IgD-negative memory B cell (primary cell): ENCODE measurements around the gene NFATC4. TPM values are rescaled to one million over a fixed set of nuclear protein-coding genes. Genes with fewer than 3 reads are reported as not detected.
"Not testable (repeated sequence)": the region's sequence is repeated elsewhere in the genome, so short reads cannot be mapped to it uniquely, and the experiment has no call there.

ENCODE experiments used
- H3K27ac Mint-ChIP-seq, 3 donors: one replicate each; pipeline ENCODE4 v1.8.0; 2020 to 2022; ENCODE audit warnings: mild to moderate bottlenecking in 3 of 3, mixed read lengths in 3 of 3, moderate library complexity in 1 of 3
- H3K27me3 Mint-ChIP-seq: one replicate; pipeline ENCODE4 v1.8.0; 2021; ENCODE audit warnings: mixed read lengths
- H3K36me3 Mint-ChIP-seq: one replicate; pipeline ENCODE4 v1.8.0; 2020; ENCODE audit warnings: mild to moderate bottlenecking, mixed read lengths
- H3K4me1 Mint-ChIP-seq, 3 donors: one replicate each; pipeline ENCODE4 v1.8.0; 2020 to 2022; ENCODE audit warnings: mixed read lengths in 3 of 3, mild to moderate bottlenecking in 1 of 3
- H3K4me3 Mint-ChIP-seq, 4 donors: one replicate each; pipeline ENCODE4 v1.8.0; 2020 to 2022; ENCODE audit warnings: mild to moderate bottlenecking in 4 of 4, mixed read lengths in 4 of 4, moderate library complexity in 3 of 4
- H3K9me3 Mint-ChIP-seq, 3 donors: one replicate each; pipeline ENCODE4 v1.8.0; 2020 to 2021; ENCODE audit warnings: mixed read lengths in 3 of 3, mild to moderate bottlenecking in 1 of 3
- polyA plus RNA-seq: library from polyadenylated mRNA; unstranded; fragments of 300-500 nt; fragmentation: Illumina TruSeq; gene quantifications from one replicate; pipeline ENCODE4 v1.2.3, GENCODE V29; 2021

NFATC4 gene
- polyA plus RNA-seq = 0.20 TPM

DNA sequence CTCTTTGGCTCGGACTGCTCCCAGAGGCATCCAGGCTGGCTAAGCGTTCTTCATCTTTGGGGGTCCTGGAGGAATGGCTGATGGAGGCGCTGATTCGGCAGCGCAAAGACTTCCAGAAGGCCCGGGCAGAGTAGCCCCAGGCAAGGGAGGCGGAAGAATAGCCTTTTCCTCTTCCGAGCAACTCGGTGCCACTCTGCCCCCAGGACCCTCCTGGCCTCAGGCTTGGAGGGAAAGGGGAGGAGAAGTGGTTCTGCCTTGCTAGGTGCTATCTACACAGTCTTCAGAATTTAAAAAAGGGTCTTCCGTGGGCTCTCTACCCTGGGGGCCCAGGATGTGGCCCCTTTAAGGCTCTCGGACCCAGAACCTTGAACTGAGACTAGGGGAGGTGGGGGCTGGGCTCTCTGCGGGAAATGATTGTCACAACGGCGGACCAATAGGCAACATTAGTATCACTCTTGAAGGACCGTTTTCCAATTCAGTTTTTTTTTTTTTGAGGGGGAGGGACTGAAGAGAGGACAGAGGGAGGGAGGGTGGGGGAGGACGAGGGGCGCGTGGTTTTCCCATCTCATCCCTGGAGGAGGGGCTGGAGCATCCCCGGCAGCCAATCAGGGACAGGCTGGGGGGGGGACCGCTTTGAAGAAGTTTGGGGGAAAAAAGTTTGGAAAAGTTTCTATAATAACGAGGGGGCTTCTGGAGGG is at the start of gene NFATC4:
NFATC4 (plus strand) TSS at position 671 of the 698 bp plus-strand sequence. CDS start 157 bp downstream, outside the sequence.
- H3K36me3 Mint-ChIP-seq = no peaks in the 10 kb centered on the region
- no peaks in the 10 kb centered on the region for H3K9me3 Mint-ChIP-seq
- peak within 1 kb of the TSS; percentile 78 to 99 (median 96) for H3K27ac Mint-ChIP-seq
- H3K4me1 Mint-ChIP-seq = peaks cover 21 to 23% (median 22%) of the 10 kb centered on the region in 3 donors
- peaks cover 16% of the 10 kb centered on the region for H3K27me3 Mint-ChIP-seq
- peak within 1 kb of the TSS; percentile 79 to 94 (median 92) for H3K4me3 Mint-ChIP-seq

GRCh38 chr14:24321212-24321975 is 46.6 kb upstream of the NFATC4 start:
- Mint-ChIP-seq H3K36me3 (no peaks in the 10 kb centered on the region), H3K9me3 (no peaks in the 10 kb centered on the region), H3K4me3 (no peak overlapping the region), H3K4me1 (peaks cover 0 to 2% (median 0%) of the 10 kb centered on the region in 3 donors), H3K27ac (no peak overlapping the region), H3K27me3 (no peaks in the 10 kb centered on the region)

DNA sequence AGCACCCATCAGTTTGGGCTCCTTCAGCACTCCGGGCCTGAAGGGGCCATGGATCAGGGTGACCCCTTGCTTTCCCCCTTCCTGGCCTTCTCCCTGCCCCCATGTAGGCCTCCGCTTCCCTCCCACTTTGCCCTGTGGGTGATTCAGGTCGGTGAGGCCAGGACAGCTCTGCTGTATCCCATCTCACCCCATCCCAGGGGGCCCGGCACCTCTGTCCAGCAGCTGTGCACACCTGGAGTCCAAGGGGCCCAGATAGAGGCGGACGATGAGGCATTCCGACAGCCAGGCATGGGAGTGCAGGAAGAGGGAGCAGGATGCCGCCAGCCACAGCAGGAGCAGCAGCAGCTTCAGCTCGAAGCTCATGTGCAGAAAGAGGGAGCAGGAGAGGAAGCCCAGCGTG is 45.3 kb upstream of the NFATC4 start:
- no peak overlapping the region for H3K4me3 Mint-ChIP-seq
- H3K4me1 Mint-ChIP-seq = peaks cover 0 to 4% (median 0%) of the 10 kb centered on the region in 3 donors
- H3K9me3 Mint-ChIP-seq = no peaks in the 10 kb centered on the region
- H3K27ac Mint-ChIP-seq = peak overlapping the region in 1 of 3 donors; percentile 74
- no peaks in the 10 kb centered on the region for H3K36me3 Mint-ChIP-seq
- H3K27me3 Mint-ChIP-seq = peaks cover 3% of the 10 kb centered on the region

GRCh38 chr14:24323341-24323740 is 44.6 kb upstream of the NFATC4 start:
- Mint-ChIP-seq H3K9me3 (no peaks in the 10 kb centered on the region), H3K36me3 (no peaks in the 10 kb centered on the region), H3K4me1 (peaks cover 0 to 4% (median 2%) of the 10 kb centered on the region in 3 donors), H3K27ac (no peak overlapping the region), H3K4me3 (no peak overlapping the region), H3K27me3 (peaks cover 3% of the 10 kb centered on the region)

- Mint-ChIP-seq H3K4me3 (no peak overlapping the region), H3K27ac (no peak overlapping the region), H3K27me3 (peaks cover 3% of the 10 kb centered on the region)
Measured at GRCh38 chr14:24324024-24324423, 44.0 kb upstream of the NFATC4 start.

GRCh38 chr14:24325041-24325530 is 42.9 kb upstream of the NFATC4 start:
- Mint-ChIP-seq H3K27ac (peak overlapping the region in 1 of 3 donors; percentile 7), H3K4me1 (peaks cover 0 to 4% (median 3%) of the 10 kb centered on the region in 3 donors), H3K4me3 (no peak overlapping the region), H3K9me3 (no peaks in the 10 kb centered on the region), H3K27me3 (peaks cover 3% of the 10 kb centered on the region), H3K36me3 (no peaks in the 10 kb centered on the region)

More at GRCh38 chr14:24324024-24324423, 44.0 kb upstream of the NFATC4 start:
- Mint-ChIP-seq H3K36me3 (no peaks in the 10 kb centered on the region), H3K9me3 (no peaks in the 10 kb centered on the region), H3K4me1 (peaks cover 0 to 4% (median 3%) of the 10 kb centered on the region in 3 donors)

DNA sequence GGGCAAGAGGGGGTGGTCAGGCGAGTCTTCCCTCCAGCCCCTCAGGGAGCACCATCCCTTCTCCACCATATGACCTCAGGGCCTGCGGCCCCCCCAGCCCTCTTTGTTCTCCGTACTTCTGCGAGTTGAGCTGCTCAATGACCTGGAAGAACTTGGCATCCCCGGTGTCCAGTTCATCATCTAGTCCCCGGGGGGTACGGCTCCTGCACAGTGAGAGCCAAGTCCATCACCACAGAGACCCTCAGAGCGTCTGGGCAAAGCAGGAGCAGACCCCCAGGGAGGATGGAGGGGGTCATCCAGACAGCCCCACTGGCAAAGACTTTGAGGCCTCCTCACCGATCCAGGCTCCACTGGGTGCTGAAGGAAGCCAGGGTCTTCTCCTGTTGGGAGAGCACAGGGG is 42.0 kb upstream of the NFATC4 start:
- Mint-ChIP-seq H3K27ac (peak overlapping the region in 1 of 3 donors; percentile 40), H3K36me3 (no peaks in the 10 kb centered on the region)

DNA sequence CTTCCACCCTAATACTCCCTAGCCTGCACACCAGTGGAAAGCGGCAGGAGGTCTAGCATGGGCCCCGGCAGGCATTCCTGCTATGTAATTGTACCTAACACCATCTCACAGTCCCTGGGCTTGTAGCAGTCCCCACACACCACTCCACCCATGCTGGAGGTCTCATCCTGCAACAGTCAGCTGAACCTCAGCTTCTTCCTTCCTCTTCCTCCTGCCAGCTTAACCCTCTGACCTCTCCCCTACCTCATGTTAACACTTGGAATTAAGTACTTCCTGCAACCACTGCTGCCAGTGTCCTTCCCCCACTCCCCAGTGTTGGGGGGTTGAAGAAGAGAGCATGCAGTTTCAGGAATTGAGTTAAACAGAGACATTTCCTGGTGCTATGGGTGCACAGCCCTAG is 40.7 kb upstream of the NFATC4 start:
- peaks cover 6% of the 10 kb centered on the region for H3K27me3 Mint-ChIP-seq
- H3K27ac Mint-ChIP-seq = peak overlapping the region in 1 of 3 donors; percentile 69
- no peak overlapping the region for H3K4me3 Mint-ChIP-seq
- no peaks in the 10 kb centered on the region for H3K9me3 Mint-ChIP-seq
- H3K36me3 Mint-ChIP-seq = no peaks in the 10 kb centered on the region
- H3K4me1 Mint-ChIP-seq = peaks cover 4 to 11% (median 9%) of the 10 kb centered on the region in 3 donors

More for the DNA sequence above, 42.0 kb upstream of the NFATC4 start:
- Mint-ChIP-seq H3K4me1 (peaks cover 0 to 8% (median 3%) of the 10 kb centered on the region in 3 donors), H3K9me3 (no peaks in the 10 kb centered on the region), H3K27me3 (peaks cover 3% of the 10 kb centered on the region), H3K4me3 (no peak overlapping the region)

DNA sequence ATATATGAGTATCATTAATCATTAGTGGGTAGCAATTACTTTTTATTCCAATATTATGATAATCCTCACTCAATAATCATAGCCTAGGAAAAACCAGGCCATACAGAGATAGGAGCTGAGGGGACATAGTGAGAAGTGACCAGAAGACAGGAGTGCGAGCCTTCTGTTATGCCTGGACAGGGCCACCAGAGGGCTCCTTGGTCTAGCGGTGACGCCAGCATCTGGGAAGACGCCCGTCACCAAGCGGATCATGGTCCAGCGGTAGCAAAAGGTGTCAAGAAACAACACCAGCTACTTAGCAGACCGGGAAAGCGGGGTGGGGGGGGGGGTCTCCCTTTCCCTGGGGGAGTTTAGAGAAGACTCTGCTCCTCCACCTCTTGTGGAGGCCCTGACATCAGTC is 40.1 kb upstream of the NFATC4 start:
- not testable (repeated sequence) for H3K36me3 Mint-ChIP-seq, H3K9me3 Mint-ChIP-seq, H3K27ac Mint-ChIP-seq
- peaks cover 12% of the 10 kb centered on the region for H3K27me3 Mint-ChIP-seq
- peak overlapping the region in 1 of 4 donors; percentile 32 for H3K4me3 Mint-ChIP-seq
- H3K4me1 Mint-ChIP-seq = peaks cover 6 to 15% (median 10%) of the 10 kb centered on the region in 3 donors

DNA sequence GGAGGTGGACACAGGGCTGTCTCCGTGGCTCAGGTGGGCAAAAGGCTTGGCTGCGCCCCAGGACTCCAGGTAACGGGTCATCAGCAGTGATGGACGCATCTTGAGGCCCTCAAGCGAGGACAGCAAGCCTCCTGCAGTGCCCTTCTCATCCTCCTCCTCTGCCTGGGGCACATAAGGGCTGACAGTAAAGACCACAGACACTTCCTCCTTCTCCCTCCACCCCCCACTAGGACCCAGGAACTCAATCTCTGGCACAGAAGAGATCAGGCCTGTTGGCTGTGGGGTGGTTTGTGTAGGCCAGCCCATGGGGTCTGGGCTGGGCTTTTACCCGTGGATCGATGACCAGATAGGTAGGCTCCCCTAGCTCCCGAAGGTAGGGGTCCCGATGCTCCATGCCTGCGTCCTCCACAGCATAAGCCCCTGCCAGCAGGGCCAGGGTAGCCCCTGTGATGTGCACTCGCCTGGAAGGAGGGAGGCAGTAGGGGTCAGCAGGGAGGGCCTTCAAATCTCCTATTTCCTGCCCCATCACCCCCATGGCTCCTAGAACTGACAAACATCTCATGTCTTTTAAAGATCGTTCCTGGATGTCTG is 38.8 kb upstream of the NFATC4 start:
- peaks cover 23% of the 10 kb centered on the region for H3K27me3 Mint-ChIP-seq
- no peaks in the 10 kb centered on the region for H3K9me3 Mint-ChIP-seq
- H3K27ac Mint-ChIP-seq = no peak overlapping the region
- peaks cover 6 to 17% (median 13%) of the 10 kb centered on the region in 3 donors for H3K4me1 Mint-ChIP-seq
- H3K36me3 Mint-ChIP-seq = no peaks in the 10 kb centered on the region
- peak overlapping the region in 1 of 4 donors; percentile 63 for H3K4me3 Mint-ChIP-seq

- Mint-ChIP-seq H3K36me3 (no peaks in the 10 kb centered on the region), H3K4me3 (peak overlapping the region in 3 of 4 donors; percentile 51 to 63 (median 58)), H3K27me3 (peaks cover 26% of the 10 kb centered on the region), H3K9me3 (no peaks in the 10 kb centered on the region), H3K4me1 (peaks cover 6 to 17% (median 15%) of the 10 kb centered on the region in 3 donors), H3K27ac (peak overlapping the region in 1 of 3 donors; percentile 58)
Measured at GRCh38 chr14:24329736-24330135, 38.2 kb upstream of the NFATC4 start.

- Mint-ChIP-seq H3K27ac (peak overlapping the region in 2 of 3 donors; percentile 54 to 58), H3K4me1 (peaks cover 6 to 19% (median 17%) of the 10 kb centered on the region in 3 donors), H3K36me3 (peaks cover 4% of the 10 kb centered on the region), H3K27me3 (peaks cover 31% of the 10 kb centered on the region), H3K4me3 (no peak overlapping the region), H3K9me3 (no peaks in the 10 kb centered on the region)
Measured at GRCh38 chr14:24330973-24331674, 36.9 kb upstream of the NFATC4 start.

DNA sequence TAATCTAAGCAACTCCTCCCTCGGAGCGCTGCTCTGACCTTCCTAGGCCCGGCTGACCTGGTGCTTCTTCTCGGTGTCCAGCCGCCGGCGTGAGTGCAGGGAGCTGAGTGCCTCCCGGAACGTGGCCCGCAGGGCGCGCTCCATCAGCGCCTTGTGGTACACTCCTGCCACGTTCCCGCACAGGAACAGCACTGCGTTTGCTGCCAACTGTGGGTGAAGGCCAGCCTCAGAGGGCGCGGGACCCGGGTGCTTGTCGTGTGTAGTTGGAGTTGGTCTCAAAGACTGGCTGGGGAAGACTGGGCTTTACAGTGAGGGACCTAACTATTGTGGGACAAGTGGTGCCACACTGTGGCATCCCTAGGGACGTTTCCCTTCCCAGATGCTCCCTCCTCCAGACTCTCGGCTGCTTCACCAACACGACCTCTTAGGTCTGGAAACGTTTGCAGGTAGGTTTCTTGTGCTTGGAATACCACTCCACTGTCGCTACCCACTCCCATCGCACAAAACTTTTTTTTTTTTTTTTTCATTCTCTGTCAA is 36.2 kb upstream of the NFATC4 start:
- H3K36me3 Mint-ChIP-seq = peaks cover 5% of the 10 kb centered on the region
- peak overlapping the region; percentile 3 to 94 (median 59) for H3K27ac Mint-ChIP-seq
- no peaks in the 10 kb centered on the region for H3K9me3 Mint-ChIP-seq
- peak overlapping the region; percentile 70 to 92 (median 88) for H3K4me3 Mint-ChIP-seq
- peaks cover 31% of the 10 kb centered on the region for H3K27me3 Mint-ChIP-seq
- H3K4me1 Mint-ChIP-seq = peaks cover 6 to 19% (median 17%) of the 10 kb centered on the region in 3 donors
